NCI-H2081 (cell line): ENCODE measurements around the gene PREX1.

Source experiments
- DNase-seq, 2 experiments: peaks; one replicate each; lab custom pipeline; 2025; lab: John Stamatoyannopoulos, UW

PREX1 gene

DNA sequence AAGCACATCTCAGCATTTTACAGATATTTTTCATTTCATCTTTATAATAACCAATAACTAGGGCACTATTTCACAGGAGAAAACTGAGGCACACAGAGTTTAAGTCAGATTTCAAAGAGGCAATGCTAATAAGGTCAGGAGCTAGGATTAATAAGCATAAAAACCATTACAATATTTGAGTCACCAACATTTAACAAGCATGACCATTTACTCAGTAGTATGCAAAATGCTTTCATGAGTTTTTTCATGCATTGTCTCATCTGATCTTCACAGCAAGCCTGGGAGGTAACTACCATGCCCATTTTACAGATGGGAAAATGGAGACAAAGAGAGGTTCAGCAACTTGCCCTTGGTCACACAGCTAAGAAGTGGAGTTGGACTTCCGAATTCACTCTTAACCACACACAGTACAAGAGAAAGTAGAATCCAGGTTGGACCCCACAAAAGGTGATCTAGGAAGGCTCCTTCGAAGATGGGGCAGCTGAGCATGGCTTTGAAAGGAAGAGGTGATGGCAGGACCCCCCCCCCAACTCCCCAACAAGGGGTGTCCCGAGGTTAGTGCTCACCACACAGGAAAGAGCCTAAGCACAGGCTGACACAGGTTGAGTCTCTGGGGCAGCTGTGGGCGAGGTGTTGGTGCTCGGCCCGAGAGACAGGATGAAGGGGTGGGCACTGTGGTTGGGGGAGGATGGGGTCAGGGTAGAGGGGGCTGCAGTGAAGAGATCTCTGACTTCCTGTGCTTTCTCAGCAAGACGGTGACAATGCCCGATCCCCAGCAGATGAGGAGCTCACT lies 108.8 kb downstream of the PREX1 start:
- no peak for DNase-seq

DNA sequence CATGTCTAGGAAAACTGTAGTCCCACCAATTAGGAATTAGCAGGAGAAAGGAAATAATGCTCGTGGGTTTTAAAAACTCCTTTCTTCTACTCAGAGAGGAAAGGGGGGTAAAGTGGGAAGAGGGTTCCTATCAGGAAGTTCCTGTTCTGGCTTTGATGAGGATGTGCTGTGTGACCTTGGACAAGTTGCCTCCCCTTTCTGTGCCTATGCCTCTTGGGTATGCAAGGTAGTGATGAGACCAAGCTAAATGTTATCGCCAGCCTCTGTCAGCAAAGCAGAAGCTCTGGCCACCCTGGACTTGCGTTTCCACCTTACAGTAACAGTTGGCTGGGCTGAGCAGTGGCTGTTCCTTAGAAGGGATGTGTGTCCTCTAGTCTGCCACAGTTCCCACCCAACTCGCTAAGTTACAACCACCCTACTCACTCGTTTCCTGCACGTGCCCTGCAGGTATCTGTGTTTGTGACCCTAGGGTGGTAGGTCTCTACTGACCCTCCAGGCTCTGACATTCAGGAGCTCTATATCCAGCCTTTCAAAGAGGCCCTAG lies 110.0 kb downstream of the PREX1 start:
- DNase-seq, result no peak

DNA sequence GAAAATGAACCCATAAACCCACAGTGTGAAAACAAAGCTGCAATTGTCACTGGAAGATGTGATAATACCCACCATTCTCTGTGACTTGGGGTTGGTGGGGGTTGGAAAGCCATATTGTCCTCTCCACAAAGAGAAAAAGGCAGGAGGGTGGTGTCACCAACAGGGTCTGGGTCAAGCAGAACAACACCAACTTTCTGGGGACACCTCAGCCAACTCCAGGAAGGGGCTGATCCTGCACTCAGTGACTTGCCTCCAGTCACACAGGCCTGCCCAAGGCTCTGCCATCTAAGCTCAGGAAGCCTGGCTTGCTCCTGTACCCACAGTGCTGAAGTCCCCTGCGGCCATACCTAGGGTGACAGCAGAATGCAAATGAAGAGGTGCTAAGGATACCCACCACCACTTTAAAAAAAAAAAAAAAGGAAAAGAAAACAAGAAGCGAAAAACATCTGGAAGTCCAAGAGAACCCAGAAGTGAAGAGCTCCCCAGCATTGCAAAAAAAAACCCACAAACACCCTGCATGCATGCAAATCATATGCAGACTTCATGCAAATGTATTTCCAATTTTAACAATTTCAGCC lies 110.6 kb downstream of the PREX1 start:
- no peak for DNase-seq

DNA sequence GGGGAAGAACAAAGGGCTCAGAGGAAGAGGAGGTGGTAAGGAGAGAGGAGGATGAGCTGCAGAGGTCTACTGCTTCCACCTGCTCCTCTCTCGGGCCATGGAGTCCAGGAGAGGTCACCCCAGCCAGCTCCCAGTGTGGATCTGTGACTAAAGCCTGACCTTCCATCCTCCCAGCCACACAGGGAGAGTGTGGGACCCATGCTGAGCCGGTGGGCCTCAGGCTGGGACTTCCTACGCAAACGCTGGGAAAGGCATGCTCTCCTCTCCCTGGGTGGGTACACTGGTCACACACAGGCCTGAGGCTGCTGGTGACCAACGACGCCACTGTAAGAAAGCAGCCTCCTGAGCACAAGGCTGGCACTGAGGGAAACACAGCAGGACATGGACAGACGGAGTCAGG lies 111.3 kb downstream of the PREX1 start:
- no peak for DNase-seq

DNA sequence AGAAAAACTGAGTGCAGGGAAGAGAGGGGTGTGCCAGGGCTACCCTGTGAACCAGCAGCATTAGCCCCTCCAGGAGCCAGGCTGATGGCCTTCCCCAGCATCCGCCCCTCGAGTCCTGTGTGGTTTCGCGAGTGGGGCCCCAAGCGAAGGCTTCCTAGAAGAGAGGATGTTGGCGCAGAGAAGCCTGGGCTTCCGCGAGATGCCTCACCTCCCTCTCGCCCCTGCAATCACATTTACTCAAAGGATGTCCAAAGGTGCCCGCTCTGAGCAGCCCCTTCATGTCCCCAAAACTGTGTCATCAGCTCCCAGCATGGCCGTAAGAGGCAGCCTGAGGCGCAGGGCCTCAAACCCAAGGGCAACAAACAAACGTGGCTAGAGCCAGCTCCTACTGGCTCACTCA lies 111.7 kb downstream of the PREX1 start:
- no peak for DNase-seq

DNA sequence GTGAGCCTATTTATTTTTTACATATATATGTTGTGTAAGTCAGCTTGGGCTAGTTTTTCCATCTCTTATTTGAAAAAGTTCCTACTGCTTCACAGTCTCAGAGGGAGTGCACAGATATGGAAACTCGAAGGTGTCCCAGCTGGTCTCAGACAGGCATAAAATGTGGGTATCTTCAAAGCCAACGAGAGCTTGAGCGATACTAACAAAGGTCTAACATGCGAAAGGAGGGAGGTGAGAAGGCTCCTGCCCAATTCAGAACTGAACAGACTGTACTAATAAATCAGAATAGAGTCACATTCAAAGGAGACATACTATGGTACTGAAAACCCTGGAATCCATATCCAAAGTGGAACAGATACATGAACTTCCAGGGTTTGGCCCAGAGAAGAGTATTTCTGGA lies 113.0 kb downstream of the PREX1 start:
- DNase-seq, result no peak

DNA sequence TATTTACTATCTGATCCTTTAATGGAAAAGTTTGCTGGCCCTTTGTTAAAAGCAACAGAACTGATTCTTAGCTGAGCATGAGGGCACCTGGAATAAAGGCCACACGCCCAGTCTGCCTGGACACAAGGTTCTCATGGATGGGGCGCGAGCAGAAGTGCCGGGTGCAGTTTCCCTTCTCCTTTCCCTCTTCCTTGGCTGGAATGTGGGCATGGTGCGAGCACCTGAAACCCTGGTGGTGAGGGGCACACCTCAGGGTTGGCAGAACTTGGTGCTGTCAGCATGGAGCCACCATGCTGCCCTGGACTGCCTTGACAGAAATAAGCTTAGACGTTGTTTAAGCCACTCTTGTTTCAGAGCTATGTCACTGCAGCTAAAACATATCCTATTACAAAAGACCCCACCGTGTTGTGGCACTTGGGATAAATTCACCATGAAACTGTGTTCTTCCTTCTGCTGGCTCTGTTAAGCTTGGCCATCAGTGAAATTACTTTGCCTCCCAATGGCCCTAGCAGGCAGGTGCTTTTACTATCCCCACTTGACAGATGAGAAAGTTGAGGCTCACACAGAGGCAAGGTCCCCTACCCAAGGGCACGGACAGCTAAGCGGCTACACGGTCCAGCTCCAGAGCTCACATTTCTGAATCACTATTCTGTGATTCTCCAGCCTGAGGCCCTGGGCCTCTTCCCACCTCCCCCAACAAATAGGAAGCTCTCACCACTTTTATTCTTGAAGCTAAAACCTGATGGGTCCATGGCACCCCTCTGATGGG lies 115.9 kb downstream of the PREX1 start:
- no peak for DNase-seq

DNA sequence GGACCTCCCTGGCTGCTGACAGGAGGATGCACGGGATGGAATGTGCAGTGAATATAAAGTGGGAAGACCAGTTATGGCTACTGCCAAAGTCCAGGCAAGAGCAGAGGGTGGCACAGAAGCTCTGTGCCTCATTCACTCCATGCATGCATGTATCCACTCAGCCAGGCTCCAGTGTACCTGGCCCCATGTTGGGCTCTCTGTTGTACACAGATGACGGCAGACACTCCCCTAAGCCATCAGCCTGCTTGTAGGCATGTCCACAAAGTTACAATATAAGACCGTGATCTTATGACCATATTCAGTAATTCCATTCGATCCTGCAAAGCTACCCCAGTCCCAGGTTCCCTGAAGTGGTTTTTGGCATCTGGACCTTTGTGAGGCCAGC lies 116.8 kb downstream of the PREX1 start:
- DNase-seq, result no peak

DNA sequence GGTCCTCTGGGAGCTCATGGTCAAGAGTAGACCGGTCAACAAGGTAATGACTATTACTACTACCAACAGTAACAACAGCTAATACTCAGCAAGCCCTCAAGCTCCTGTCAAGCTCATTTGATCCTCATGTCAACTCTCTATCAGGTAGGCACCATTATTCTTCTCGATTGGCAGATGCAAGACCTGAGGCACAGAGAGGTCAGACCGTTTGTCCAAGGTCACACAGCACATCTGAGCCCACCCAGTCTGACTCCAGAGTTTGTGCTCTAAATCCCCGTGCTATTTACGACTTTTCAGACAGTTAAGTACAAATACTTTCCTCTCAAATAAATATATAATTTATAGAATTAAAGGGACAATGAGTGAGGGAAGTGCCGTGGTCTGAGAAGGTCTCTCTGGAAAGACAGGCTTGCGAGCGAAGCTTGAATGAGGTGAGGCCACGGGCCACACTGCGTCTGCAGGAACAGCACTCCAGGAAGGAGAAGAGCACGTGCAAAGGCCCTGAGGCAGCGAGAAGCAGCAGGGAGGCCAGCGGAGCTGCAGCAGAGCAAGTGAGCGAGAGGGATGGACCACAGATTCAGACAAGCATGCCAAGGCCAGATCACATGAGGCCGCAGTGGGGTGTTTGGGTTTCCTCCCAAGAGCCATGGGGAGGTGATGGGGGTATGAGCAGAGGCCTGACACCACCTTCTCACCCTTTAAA lies 117.3 kb downstream of the PREX1 start:
- DNase-seq, result no peak

DNA sequence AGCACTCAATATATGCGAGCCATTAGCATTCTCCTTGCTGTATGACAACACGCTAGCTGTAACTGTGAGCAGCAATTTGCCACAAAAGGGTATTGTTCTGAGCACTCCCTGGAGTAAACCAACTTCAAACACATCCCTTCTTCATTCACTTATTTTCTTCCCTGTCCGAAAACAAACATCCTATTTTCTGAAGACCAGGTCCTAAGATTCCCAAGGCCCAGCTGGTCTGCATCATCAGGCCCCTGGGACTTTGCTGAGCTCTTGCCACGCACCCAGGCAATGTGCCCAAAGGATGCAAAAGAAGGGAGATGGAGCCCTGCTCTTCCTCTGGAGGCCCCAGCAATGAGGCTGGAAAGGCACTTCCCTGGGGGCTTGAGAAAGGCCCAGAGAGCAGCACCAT lies 118.1 kb downstream of the PREX1 start:
- no peak for DNase-seq

DNA sequence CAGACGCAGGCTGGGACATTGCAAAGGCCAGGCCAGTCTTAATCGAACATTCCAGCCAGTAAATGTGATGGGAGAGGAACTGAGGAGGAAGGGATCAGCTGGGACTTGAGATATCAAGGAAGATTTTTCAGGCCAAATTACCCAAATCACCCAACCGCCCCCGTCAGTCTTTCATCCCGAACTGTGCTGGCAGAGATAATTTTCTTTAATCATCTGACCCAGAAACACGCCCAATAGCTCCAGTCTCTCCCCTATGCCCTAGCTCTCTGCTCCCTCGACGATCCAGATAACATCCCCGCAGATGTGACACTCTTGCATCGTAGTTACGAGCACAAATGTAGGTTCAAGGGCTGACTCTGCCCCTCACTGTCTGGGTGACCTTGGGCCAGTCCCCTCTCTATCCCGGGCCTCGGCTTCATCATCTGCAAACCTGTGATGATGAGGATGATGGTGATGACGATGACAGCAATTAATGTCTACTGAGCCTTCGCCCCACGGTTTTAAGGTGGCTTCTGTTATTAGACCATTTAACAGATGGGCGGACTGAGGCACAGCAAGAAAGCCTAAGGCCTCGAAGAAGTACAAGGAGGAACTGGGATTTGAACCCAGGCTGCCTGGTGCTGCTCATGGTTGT lies 118.6 kb downstream of the PREX1 start:
- DNase-seq, result no peak

DNA sequence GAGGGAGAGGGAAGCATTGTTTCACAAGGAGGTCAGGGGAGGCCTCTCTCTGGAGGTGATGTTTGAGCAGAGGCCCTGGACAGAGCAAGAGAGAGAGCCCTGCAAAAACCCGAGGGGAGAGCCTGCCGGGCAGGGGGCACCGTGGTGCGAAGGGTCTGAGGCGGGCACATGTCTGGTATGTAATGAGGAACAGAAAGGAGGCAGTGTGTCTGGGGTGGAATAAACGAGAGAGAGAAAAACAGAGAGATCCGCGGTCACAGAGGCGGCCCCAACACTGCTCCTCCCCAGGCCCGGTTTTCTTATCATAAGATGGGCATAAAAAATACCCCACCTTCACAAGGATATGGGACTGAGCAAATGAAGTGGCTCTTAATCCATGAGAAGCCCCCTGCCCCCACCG lies 119.2 kb downstream of the PREX1 start:
- no peak for DNase-seq

DNA sequence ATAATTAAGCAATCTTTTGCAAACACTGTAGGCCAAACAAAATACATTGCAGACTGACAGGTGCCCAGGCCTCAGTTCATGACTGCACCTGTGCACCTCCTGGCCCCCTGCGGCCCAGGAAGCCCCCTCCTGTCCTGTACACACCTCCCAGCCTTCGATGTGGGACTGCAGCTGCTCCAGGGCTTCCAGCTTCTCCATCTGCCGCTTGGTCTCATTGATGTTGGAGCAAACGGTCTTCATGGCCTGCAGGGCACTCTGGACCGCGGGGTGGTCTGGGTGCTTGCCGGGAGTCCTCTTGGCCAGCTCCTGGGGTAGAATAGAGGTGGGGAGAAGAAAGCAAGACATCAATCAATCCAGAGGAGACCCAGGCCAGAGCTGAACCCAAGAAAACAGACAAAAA lies 119.7 kb downstream of the PREX1 start:
- DNase-seq, result no peak

DNA sequence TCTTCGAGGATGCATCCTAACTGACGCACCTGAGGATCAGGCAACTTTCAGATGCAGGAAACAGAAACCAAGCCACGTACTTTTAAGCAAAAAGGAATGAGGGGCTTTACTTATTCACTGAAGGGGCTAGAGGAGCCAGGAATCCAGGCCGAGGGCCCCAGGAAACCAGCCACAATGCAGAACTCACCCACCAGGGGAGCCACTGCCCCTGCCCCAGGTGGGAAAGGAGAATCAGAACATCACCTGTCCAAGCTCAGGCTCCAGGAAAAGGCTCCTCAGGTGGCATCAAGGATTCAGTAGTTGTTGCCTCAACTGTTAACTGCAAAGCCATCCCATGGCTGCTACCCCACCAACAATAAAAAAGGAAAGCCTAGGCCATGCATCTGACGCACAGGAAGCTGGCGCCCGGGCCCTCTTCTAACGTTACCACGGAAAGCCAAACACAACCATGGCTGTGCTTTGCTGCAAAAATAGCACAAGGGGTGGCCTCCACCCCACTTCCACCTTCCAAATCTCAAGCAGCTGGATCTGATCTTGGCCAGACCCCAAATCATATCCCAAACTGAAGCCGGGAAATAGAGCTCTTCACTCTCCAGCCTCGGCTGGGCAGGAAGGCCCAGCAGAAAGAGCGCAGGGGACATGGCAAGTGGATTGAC lies 121.0 kb downstream of the PREX1 start:
- no peak for DNase-seq

DNA sequence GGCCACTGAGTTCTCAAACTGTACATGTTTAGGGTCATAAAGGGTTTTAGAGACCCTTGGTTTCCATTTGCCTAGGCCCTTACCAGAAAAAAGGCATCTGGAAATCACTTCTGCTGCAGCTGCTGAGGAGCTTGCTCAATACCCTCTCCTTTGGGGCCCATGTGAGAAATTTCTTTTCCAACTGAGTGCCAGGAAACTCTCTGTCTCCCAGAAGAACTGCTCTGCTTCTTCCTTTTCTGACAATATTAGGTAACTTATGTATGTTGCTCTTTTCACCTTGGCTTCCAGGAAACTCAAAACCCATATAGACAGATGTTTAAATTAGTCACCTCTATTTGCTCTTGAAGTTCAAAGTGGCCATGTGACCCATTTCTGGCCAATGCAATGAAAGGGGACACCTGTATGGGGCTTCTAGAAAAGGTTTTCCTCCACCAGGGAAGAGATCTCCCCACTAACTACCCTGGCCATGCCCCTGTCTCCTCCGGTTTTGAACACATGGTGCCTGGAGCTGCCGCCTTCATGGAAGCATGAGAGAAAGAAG lies 121.6 kb downstream of the PREX1 start:
- DNase-seq, result no peak

DNA sequence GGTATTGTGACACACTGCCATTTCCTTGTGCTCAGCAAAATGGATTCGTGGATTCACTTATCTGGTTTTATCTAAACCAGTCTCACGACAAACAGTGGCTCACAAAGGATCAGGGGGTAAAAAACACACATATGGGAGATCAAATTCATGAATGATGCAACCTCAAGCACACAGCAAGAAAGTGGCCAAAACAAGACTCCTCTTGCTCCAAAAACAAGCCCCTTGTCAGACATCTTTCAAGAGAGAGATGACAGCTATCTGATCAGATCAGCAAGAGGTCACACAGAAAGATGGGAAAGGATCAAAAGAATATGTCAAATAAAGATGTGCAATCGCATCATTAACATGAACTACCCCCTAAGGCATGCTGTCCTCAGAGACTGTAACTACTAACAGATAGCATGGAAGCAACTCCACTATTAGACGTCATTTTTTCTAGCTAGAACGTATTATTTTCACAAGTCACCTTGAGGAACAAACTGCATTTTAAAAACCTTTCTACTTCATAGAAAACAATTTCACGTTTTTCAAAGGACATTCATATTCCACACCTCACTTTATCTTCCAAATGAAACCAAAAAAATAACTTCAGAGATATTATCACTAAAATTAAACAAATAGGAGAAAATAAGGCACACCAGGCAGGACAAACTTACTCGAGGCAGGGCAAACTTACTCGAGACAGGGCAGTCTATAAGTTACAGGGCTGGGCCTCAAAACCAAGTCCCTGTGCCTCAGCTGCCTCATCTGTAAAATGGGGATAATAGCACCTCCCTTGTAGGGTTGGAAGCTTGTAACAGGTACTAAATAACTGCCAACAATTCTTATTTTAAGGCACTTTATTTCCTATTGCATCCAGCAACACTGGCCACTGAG lies 122.3 kb downstream of the PREX1 start:
- no peak for DNase-seq

DNA sequence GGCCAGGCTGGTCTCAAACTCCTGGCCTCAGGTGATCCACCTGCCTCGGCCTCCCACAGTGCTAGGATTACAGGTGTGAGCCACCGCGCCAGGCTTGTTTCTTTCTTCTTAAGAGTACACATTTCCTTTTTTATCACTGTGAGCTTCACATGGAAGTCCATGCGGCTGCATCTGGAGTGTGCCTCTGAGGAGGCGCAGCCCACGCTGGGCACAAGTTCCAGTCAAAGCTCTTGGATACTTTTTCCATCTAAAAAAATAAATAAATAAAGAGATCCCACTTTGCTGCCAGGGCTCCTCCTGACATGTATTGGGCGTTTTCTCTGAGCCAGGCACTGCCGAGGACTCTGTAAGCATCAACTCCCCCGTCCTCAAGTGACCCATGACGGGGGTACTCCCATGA lies 123.0 kb downstream of the PREX1 start:
- DNase-seq, result no peak

DNA sequence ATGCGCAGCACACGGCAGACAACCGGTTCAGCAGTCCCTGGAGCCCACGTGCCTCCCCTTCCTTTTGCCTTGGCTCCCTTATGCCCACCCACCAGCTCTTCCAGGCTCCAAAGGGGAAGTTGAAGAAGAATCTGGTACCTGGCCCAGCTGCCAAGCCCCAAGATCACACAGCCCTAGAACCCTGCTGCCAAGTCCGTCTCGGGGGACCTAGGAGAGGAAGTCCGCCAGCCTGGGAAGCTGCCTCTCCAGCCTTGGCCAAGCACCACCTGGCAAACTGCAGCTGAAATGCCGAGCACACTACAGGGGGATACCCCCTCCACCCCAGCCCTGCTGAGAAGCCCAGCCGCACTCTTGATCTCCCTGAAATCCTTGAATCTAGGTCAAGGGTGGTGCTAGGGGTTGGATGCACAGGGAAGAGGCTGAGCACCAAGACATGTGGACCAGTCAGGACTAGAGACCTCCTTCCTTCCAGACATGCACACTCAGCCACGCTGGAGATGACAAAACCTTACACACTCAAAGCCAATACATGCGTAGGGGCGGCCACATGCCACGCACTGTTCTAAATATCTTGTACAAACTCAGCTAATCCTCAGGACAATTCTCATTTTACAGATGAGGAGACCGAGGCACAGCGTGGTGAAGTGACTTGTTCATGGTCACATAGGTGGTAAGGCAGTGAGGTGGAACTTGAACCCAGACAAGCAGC lies 124.1 kb downstream of the PREX1 start:
- DNase-seq, result no peak

DNA sequence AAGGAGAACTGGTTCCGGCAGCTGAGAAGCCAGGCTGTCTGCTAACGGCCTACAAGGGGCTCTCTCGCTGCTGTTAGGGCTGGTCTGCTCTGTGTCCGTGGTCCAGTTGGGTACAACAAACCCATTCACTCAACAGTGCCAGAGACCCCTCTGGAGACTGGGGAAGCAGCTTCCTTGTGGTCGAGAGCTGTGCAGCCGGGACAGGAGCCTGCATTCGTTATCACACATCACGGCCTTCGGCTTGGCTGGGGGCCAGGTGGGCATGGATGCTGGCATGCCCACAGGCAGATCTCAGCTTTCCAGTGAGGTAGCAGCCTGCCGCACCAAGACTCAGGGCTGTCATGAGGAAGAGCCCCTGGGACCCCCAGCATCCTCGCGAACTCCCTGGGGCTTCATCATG lies 124.7 kb downstream of the PREX1 start:
- no peak for DNase-seq
